ENCODE measurements around the gene KCNAB2. TPM values are rescaled to one million over a fixed set of nuclear protein-coding genes. Genes with fewer than 3 reads are reported as not detected.

Gene KCNAB2
- polyA plus RNA-seq, 1 experiment = 10.3 TPM

- TF ChIP-seq CTCF (IDR thresholded peaks at IDR 0.05; ENCODE audit: insufficient read depth, low read depth, low read length) = no peak
- no peaks in the 10 kb centered on the region for H3K36me3 ChIP-seq (ENCODE audit: control insufficient read depth, insufficient read depth, low read length)
- no peaks in the 10 kb centered on the region; the same call in none of the 2 replicates for H3K27me3 ChIP-seq (ENCODE audit: control insufficient read depth, insufficient read depth, low read length)
- no peak overlapping the region for H3K4me3 ChIP-seq (ENCODE audit: low read depth, low read length)
- CTCF ChIA-PET = interaction anchor here (1.2 kb wide), 1 partner anchor 53 kb away, joined by 4 read pairs; no protein-coding TSS in a partner anchor
- no peak for DNase-seq (ENCODE audit: low read depth)
- POLR2A ChIA-PET = no interaction called here
These were observed 91.0 kb downstream of the KCNAB2 start for GRCh38 chr1:6136516-6137220.

- ChIA-PET POLR2A (no interaction called here), CTCF (interaction anchor here (1.2 kb wide), 1 partner anchor 52 kb away, joined by 4 read pairs; no protein-coding TSS in a partner anchor)
- no peak for TF ChIP-seq CTCF (IDR thresholded peaks at IDR 0.05; ENCODE audit: insufficient read depth, low read depth, low read length)
- Histone ChIP-seq H3K4me3 (ENCODE audit: low read depth, low read length) (no peak overlapping the region), H3K27me3 (ENCODE audit: control insufficient read depth, insufficient read depth, low read length) (no peaks in the 10 kb centered on the region; the same call in none of the 2 replicates), H3K36me3 (ENCODE audit: control insufficient read depth, insufficient read depth, low read length) (no peaks in the 10 kb centered on the region)
- DNase-seq (ENCODE audit: low read depth) = no peak
These were observed 92.1 kb downstream of the KCNAB2 start for GRCh38 chr1:6137758-6138157.

- ChIA-PET CTCF (interaction anchor here (0.5 kb wide), 1 partner anchor 48 kb away, joined by 3 read pairs; no protein-coding TSS in a partner anchor), POLR2A (no interaction called here)
- no peak for TF ChIP-seq CTCF (IDR thresholded peaks at IDR 0.05; ENCODE audit: insufficient read depth, low read depth, low read length)
These were observed 94.7 kb downstream of the KCNAB2 start for GRCh38 chr1:6140413-6140812.

GRCh38 chr1:6141592-6141991, 95.9 kb downstream of the KCNAB2 start:
- no peak for DNase-seq (ENCODE audit: low read depth)
- 0 out of 2 replicates have a peak, but pooled peaks have one; percentile 12 for TF ChIP-seq CTCF (IDR thresholded peaks at IDR 0.05; ENCODE audit: insufficient read depth, low read depth, low read length)
- no peaks in the 10 kb centered on the region for H3K36me3 ChIP-seq (ENCODE audit: control insufficient read depth, insufficient read depth, low read length)
- ChIA-PET POLR2A (no interaction called here), CTCF (no interaction called here)
- no peak overlapping the region for H3K4me3 ChIP-seq (ENCODE audit: low read depth, low read length)
- H3K27me3 ChIP-seq (ENCODE audit: control insufficient read depth, insufficient read depth, low read length) = peaks cover 6% of the 10 kb centered on the region

More at GRCh38 chr1:6140413-6140812, 94.7 kb downstream of the KCNAB2 start:
- DNase-seq (ENCODE audit: low read depth) = no peak
- Histone ChIP-seq H3K4me3 (ENCODE audit: low read depth, low read length) (no peak overlapping the region), H3K27me3 (ENCODE audit: control insufficient read depth, insufficient read depth, low read length) (peaks cover 4% of the 10 kb centered on the region), H3K36me3 (ENCODE audit: control insufficient read depth, insufficient read depth, low read length) (no peaks in the 10 kb centered on the region)

GRCh38 chr1:6142036-6142621, 96.4 kb downstream of the KCNAB2 start:
- H3K27me3 ChIP-seq (ENCODE audit: control insufficient read depth, insufficient read depth, low read length) = peaks cover 6% of the 10 kb centered on the region
- ChIA-PET CTCF (no interaction called here), POLR2A (no interaction called here)
- H3K36me3 ChIP-seq (ENCODE audit: control insufficient read depth, insufficient read depth, low read length) = no peaks in the 10 kb centered on the region
- no peak overlapping the region for H3K4me3 ChIP-seq (ENCODE audit: low read depth, low read length)
- TF ChIP-seq CTCF (IDR thresholded peaks at IDR 0.05; ENCODE audit: insufficient read depth, low read depth, low read length) = no peak
- no peak for DNase-seq (ENCODE audit: low read depth)
